H1 (cell line): ENCODE measurements around the gene ITGA11. TPM values are rescaled to one million over a fixed set of nuclear protein-coding genes. Genes with fewer than 3 reads are reported as not detected.

Experiments
- CTCF ChIA-PET: fragments of 300-600 bp; sonication (Branson Sonifier 250); formaldehyde crosslinking; loops from one replicate; lab custom pipeline; 2021; ENCODE audit not compliant: partially characterized antibody; lab: Charles Lee
- POLR2A ChIA-PET: fragments of 300-600 bp; sonication (Branson Sonifier 250); formaldehyde crosslinking; loops from one replicate; lab custom pipeline; 2021; ENCODE audit warnings: inconsistent platforms; ENCODE audit not compliant: partially characterized antibody; lab: Charles Lee
- DNase-seq, 2 experiments: peaks; one replicate each; pipeline versions ENCODE4 v3.0.0 to v3.0.0-alpha.2; 2010 to 2022; ENCODE audit warnings: low spot score in 2 of 2, low read depth in 1 of 2, mixed read lengths in 1 of 2
- FAIRE-seq: peaks from 2 replicates; lab custom pipeline; 2011; peaks lifted over from hg19 to GRCh38; lab: Jason Lieb, UNC
- H2AFZ ChIP-seq: 2 replicates; pipeline ENCODE4 v1.8.1; 2012; ENCODE audit warnings: low read length, inconsistent platforms
- H2AK5ac ChIP-seq: 2 replicates; pipeline ENCODE4 v1.6.1; 2013; ENCODE audit warnings: low read depth, low read length
- H2BK120ac ChIP-seq: replicated peaks from 2 replicates; pipeline ENCODE3; 2013; ENCODE audit warnings: low read depth, low read length, inconsistent platforms
- H2BK12ac ChIP-seq: 2 replicates; pipeline ENCODE4 v1.6.1; 2013; ENCODE audit warnings: low read depth, low read length
- H2BK15ac ChIP-seq: 2 replicates; pipeline ENCODE4 v1.6.1; 2013; ENCODE audit warnings: low read length
- H2BK20ac ChIP-seq: 2 replicates; pipeline ENCODE4 v1.6.1; 2013; ENCODE audit warnings: low read length
- H2BK5ac ChIP-seq: 2 replicates; pipeline ENCODE4 v1.6.1; 2013; ENCODE audit warnings: low read depth, low read length
- H3K14ac ChIP-seq: 2 replicates; pipeline ENCODE4 v1.6.1; 2013; ENCODE audit warnings: inconsistent platforms; ENCODE audit not compliant: insufficient read length
- H3K18ac ChIP-seq: 2 replicates; pipeline ENCODE4 v1.6.1; 2013; ENCODE audit warnings: low read length; ENCODE audit errors: extremely low read depth
- H3K23ac ChIP-seq: 2 replicates; pipeline ENCODE4 v1.6.1; 2013; ENCODE audit warnings: inconsistent platforms; ENCODE audit not compliant: insufficient read length
- H3K23me2 ChIP-seq: 2 replicates; pipeline ENCODE4 v1.6.1; 2013; ENCODE audit warnings: low read depth, low read length
- H3K27ac ChIP-seq: 2 replicates; pipeline ENCODE4 v1.6.1; 2011; ENCODE audit warnings: low read depth, low read length, inconsistent platforms
- H3K27me3 ChIP-seq, 4 experiments: replicated peaks in 1 of 4; 1 replicate in 1 of 4; 2 replicates in 3 of 4; pipeline versions ENCODE4 v1.6.1 to v1.8.1; 2011 to 2013; ENCODE audit warnings: low read length in 3 of 4, mild to moderate bottlenecking in 3 of 4, inconsistent platforms in 2 of 4, mixed read lengths in 2 of 4, moderate library complexity in 1 of 4; ENCODE audit not compliant: control insufficient read depth in 3 of 4, insufficient read depth in 3 of 4; ENCODE audit errors: extremely low read depth in 1 of 4
- H3K36me3 ChIP-seq, 4 experiments: 2 replicates each; pipeline versions ENCODE4 v1.6.1 to v1.8.1; 2011 to 2013; ENCODE audit warnings: mild to moderate bottlenecking in 4 of 4, low read length in 3 of 4, moderate library complexity in 2 of 4, control low read depth in 1 of 4, inconsistent platforms in 1 of 4; ENCODE audit not compliant: insufficient read depth in 4 of 4, control insufficient read depth in 2 of 4
- H3K4ac ChIP-seq: replicated peaks from 2 replicates; pipeline ENCODE3; 2013; ENCODE audit warnings: low read length, low read depth, mixed read lengths, inconsistent platforms; ENCODE audit not compliant: insufficient read length
- H3K4me1 ChIP-seq, 4 experiments: replicated peaks in 1 of 4; 1 replicate in 1 of 4; 2 replicates in 3 of 4; pipeline versions ENCODE4 v1.6.1 to v1.8.1; 2011 to 2013; ENCODE audit warnings: low read length in 3 of 4, inconsistent platforms in 2 of 4, mixed read lengths in 1 of 4; ENCODE audit not compliant: insufficient read depth in 4 of 4, control insufficient read depth in 3 of 4
- H3K4me2 ChIP-seq, 2 experiments: 2 replicates each; pipeline versions ENCODE4 v1.6.1 to v1.8.1; 2011 to 2013; ENCODE audit warnings: low read depth in 2 of 2, low read length in 2 of 2, control low read depth in 1 of 2, inconsistent platforms in 1 of 2, mild to moderate bottlenecking in 1 of 2; ENCODE audit not compliant: insufficient read depth in 1 of 2
- H3K4me3 ChIP-seq, 4 experiments: fragments of 200-600, 300-600 bp in 1 of 4; sonication (generic), shearing (Covaris generic), sonication (Bioruptor Twin) in 1 of 4; 2 replicates each; pipeline versions ENCODE4 v1.5.1 to v1.8.1; 2011 to 2016; ENCODE audit warnings: low read length in 4 of 4, low read depth in 3 of 4, control low read depth in 2 of 4, inconsistent platforms in 2 of 4, mild to moderate bottlenecking in 2 of 4, mixed read lengths in 1 of 4, moderate library complexity in 1 of 4; ENCODE audit not compliant: insufficient read depth in 2 of 4; ENCODE audit errors: extremely low read depth in 1 of 4
- H3K56ac ChIP-seq: replicated peaks from 2 replicates; pipeline ENCODE3; 2013; ENCODE audit warnings: low read depth, mild to moderate bottlenecking, mixed read lengths, low read length, inconsistent platforms; ENCODE audit not compliant: insufficient read length
- H3K79me1 ChIP-seq: 2 replicates; pipeline ENCODE4 v1.6.1; 2013; ENCODE audit warnings: low read depth, low read length, control low read depth
- H3K79me2 ChIP-seq, 2 experiments: 2 replicates each; pipeline versions ENCODE4 v1.6.1 to v1.8.1; 2012 to 2013; ENCODE audit warnings: low read length in 2 of 2, mild to moderate bottlenecking in 2 of 2, inconsistent platforms in 1 of 2; ENCODE audit not compliant: insufficient read depth in 2 of 2, control insufficient read depth in 1 of 2
- H3K9ac ChIP-seq, 4 experiments: replicated peaks in 1 of 4; 1 replicate in 1 of 4; 2 replicates in 3 of 4; pipeline versions ENCODE4 v1.6.1 to v1.8.1; 2011 to 2013; ENCODE audit warnings: low read depth in 3 of 4, low read length in 3 of 4, control low read depth in 2 of 4, mild to moderate bottlenecking in 2 of 4, moderate library complexity in 2 of 4, inconsistent platforms in 1 of 4; ENCODE audit errors: extremely low read depth in 1 of 4
- H3K9me3 ChIP-seq, 2 experiments: 2 replicates each; pipeline versions ENCODE4 v1.6.1 to v1.8.1; 2012 to 2013; ENCODE audit warnings: mild to moderate bottlenecking in 2 of 2, moderate library complexity in 2 of 2, control low read depth in 1 of 2, inconsistent platforms in 1 of 2, low read depth in 1 of 2, low read length in 1 of 2, mixed read lengths in 1 of 2; ENCODE audit not compliant: insufficient read depth in 2 of 2
- H4K20me1 ChIP-seq, 2 experiments: replicated peaks in 1 of 2; 2 replicates each; pipeline versions ENCODE3 to v1.8.1; 2011 to 2013; ENCODE audit warnings: inconsistent platforms in 2 of 2, low read length in 2 of 2, mild to moderate bottlenecking in 1 of 2; ENCODE audit not compliant: insufficient read depth in 2 of 2, control insufficient read depth in 1 of 2
- H4K5ac ChIP-seq: 2 replicates; pipeline ENCODE4 v1.6.1; 2013; ENCODE audit warnings: low read length, low read depth, mixed read lengths, inconsistent platforms; ENCODE audit not compliant: insufficient read length
- H4K8ac ChIP-seq: 2 replicates; pipeline ENCODE4 v1.8.0; 2013; ENCODE audit warnings: mild to moderate bottlenecking, moderate library complexity, low read length, inconsistent platforms; ENCODE audit not compliant: insufficient read depth; ENCODE audit errors: extremely low read depth
- H4K91ac ChIP-seq: replicated peaks from 2 replicates; pipeline ENCODE3; 2013; ENCODE audit warnings: low read length, mixed read lengths, inconsistent platforms; ENCODE audit not compliant: insufficient read length
- BACH1 ChIP-seq: IDR thresholded peaks from 2 replicates; pipeline ENCODE4 v1.6.1; 2012; ENCODE audit warnings: low read length, improper control_type of control experiment
- CBX5 ChIP-seq: fragments of 300-800, 300-1000 bp; sonication (generic); IDR thresholded peaks from 2 replicates; pipeline ENCODE4 v1.7.1; 2016; ENCODE audit warnings: antibody characterized with exemption, low read length, low read depth
- CBX8 ChIP-seq: fragments of 300-800, 300-1000 bp; sonication (generic); IDR thresholded peaks from 2 replicates; pipeline ENCODE4 v1.7.1; 2016; ENCODE audit warnings: low read depth, low read length, borderline replicate concordance
- CREB1 ChIP-seq: IDR thresholded peaks from 2 replicates; pipeline ENCODE4 v1.6.1; 2012; ENCODE audit warnings: inconsistent platforms
- EP300 ChIP-seq, 2 experiments: IDR thresholded peaks; 1 replicate in 1 of 2; 2 replicates in 1 of 2; pipeline ENCODE4 v1.6.1; 2011 to 2012; ENCODE audit warnings: low read depth in 2 of 2, low read length in 2 of 2, mild to moderate bottlenecking in 2 of 2, borderline replicate concordance in 1 of 2, inconsistent platforms in 1 of 2, moderate library complexity in 1 of 2
- GABPA ChIP-seq: IDR thresholded peaks from 2 replicates; pipeline ENCODE4 v1.6.1; 2011; ENCODE audit warnings: mild to moderate bottlenecking, low read length, moderate library complexity, borderline replicate concordance; ENCODE audit not compliant: insufficient read depth
- JUN ChIP-seq: IDR thresholded peaks from 2 replicates; pipeline ENCODE4 v1.6.1; 2011; ENCODE audit warnings: low read depth, mild to moderate bottlenecking, improper control_type of control experiment, low read length
- NRF1 ChIP-seq: IDR thresholded peaks from 2 replicates; pipeline ENCODE4 v1.6.1; 2011; ENCODE audit warnings: mild to moderate bottlenecking, low read depth, low read length, improper control_type of control experiment
- RXRA ChIP-seq: IDR thresholded peaks from 2 replicates; pipeline ENCODE4 v1.6.1; 2011; ENCODE audit warnings: low read depth, mild to moderate bottlenecking, low read length, moderate library complexity; ENCODE audit not compliant: insufficient read depth
- SAP30 ChIP-seq: fragments of 300-600 bp; sonication (generic); IDR thresholded peaks from 2 replicates; pipeline ENCODE4 v1.7.1; 2012; ENCODE audit warnings: low read length, moderate library complexity, mild to moderate bottlenecking, inconsistent platforms; ENCODE audit not compliant: insufficient read depth, insufficient replicate concordance
- SIRT6 ChIP-seq: IDR thresholded peaks from one replicate; pipeline ENCODE4 v1.7.1; 2012; ENCODE audit warnings: low read length, inconsistent platforms
- SIX5 ChIP-seq: IDR thresholded peaks from 2 replicates; pipeline ENCODE4 v1.6.1; 2011; ENCODE audit warnings: mild to moderate bottlenecking, low read depth, low read length
- TCF12 ChIP-seq: IDR thresholded peaks from 2 replicates; pipeline ENCODE4 v1.6.1; 2011; ENCODE audit warnings: low read depth, mild to moderate bottlenecking, low read length
- YY1 ChIP-seq: IDR thresholded peaks from 2 replicates; pipeline ENCODE4 v1.6.1; 2011; ENCODE audit warnings: low read depth, mild to moderate bottlenecking, low read length
- WGBS, 2 experiments: shearing (Covaris generic) in 1 of 2; methylation state at CpG; one replicate each; pipeline versions ENCODE4 v1.1.6 to v1.1.7; 2013 to 2015; ENCODE audit warnings: low lambda C conversion rate in 2 of 2, mixed read lengths in 2 of 2, inconsistent platforms in 1 of 2, low coverage in 1 of 2, missing lambda C conversion rate in 1 of 2; ENCODE audit not compliant: insufficient replicate concordance in 2 of 2, insufficient coverage in 1 of 2, insufficient read length in 1 of 2; ENCODE audit errors: extremely low coverage in 1 of 2, missing lambda C conversion rate in 1 of 2; 5-methylcytosine and 5-hydroxymethylcytosine counted together
- polyA plus RNA-seq, 7 experiments: library from polyadenylated mRNA; depleted of rRNA in 3 of 7; stranded (reverse) in 5 of 7; unstranded in 2 of 7; fragments of >200 nt in 5 of 7; fragments of 200-250 nt in 2 of 7; gene quantifications; 1 replicate in 5 of 7; 2 replicates in 1 of 7; 4 replicates in 1 of 7; pipeline versions ENCODE4 v1.2.1 to v1.2.3, GENCODE V29; 2011 to 2013; ENCODE audit warnings: missing spikeins in 2 of 7, mixed read lengths in 2 of 7
- total RNA-seq: library from RNA; stranded (reverse); fragmentation: NEBNext Ultra II Directional; extraction: Animal tissue kit (Norgen Biotek cat#: 25700); gene quantifications from 2 replicates; pipeline ENCODE4 v1.2.1, GENCODE V29; 2021

ITGA11 gene
- total and polyA plus RNA-seq, 2 of the 8 experiments (the other 6 are each of a cell fraction or from before 2014, with no cell fraction given): 0.05 to 0.06 TPM

DNA sequence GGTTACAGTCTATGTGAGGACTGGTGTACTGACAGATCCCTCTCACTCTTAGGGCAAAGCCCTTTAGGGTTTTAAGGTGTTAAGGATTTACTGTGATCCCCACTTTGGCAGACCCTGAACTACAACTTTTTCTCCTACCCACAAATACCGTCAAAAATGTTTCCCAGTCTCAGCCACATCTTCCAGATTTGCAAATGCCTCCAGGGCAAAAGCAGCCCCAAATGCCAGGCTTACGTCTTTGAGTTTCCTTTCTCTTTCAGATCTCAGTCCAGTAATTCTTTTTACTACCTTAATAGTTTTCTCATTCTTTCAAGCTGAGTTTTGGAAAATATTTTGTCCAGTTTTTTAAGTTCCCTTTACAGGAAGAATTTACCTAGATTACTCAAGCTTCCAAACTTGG is 13.4 kb upstream of the ITGA11 start:
- CTCF ChIA-PET: no interaction called here
- no peak for TF ChIP-seq CBX5
- no peak for TF ChIP-seq SAP30
- TF ChIP-seq EP300 (IDR thresholded peaks at IDR 0.05; ENCODE audit: borderline replicate concordance in 1 of 2, low read depth in 2 of 2, low read length in 2 of 2): no peak
- TF ChIP-seq YY1: no peak
- no peak for TF ChIP-seq SIRT6
- no peak for TF ChIP-seq CBX8
- TF ChIP-seq GABPA: no peak
- no peak for TF ChIP-seq SIX5
- TF ChIP-seq NRF1: no peak
- TF ChIP-seq JUN: no peak
- TF ChIP-seq TCF12: no peak
- TF ChIP-seq CREB1: no peak
- TF ChIP-seq BACH1: no peak
- TF ChIP-seq RXRA: no peak

More for the DNA sequence above, 13.4 kb upstream of the ITGA11 start:
- H4K8ac ChIP-seq: no peak overlapping the region
- no peak overlapping the region for H2BK12ac ChIP-seq
- 90% methylated on average over 2 of the region's 2 CpGs; no CpG with 5 or more reads in 1 of the 2 experiments for WGBS, 2 experiments
- H2BK5ac ChIP-seq: no peak overlapping the region
- no peaks in the 10 kb centered on the region for H3K79me2 ChIP-seq
- no peak overlapping the region for H2BK15ac ChIP-seq
- no peaks in the 10 kb centered on the region for H3K36me3 ChIP-seq
- no peak overlapping the region for H2BK20ac ChIP-seq
- POLR2A ChIA-PET: no interaction called here
- no peak overlapping the region for H3K14ac ChIP-seq
- no peak overlapping the region for H4K91ac ChIP-seq
- no peak overlapping the region for H4K5ac ChIP-seq
- H2BK120ac ChIP-seq: no peak overlapping the region
- no peaks in the 10 kb centered on the region for H4K20me1 ChIP-seq
- no peak overlapping the region for H3K27ac ChIP-seq
- H3K23me2 ChIP-seq: no peaks in the 10 kb centered on the region
- no peaks in the 10 kb centered on the region for H3K4me1 ChIP-seq
- no peaks in the 10 kb centered on the region for H3K79me1 ChIP-seq
- H3K56ac ChIP-seq: no peak overlapping the region
- no peak overlapping the region for H2AK5ac ChIP-seq
- peaks cover 0 to 2% (median under 1%) of the 10 kb centered on the region in 4 experiments; a peak in 2 of 7 replicates for H3K27me3 ChIP-seq
- H2AFZ ChIP-seq: no peak overlapping the region
- H3K23ac ChIP-seq: no peak overlapping the region
- H3K9me3 ChIP-seq: no peaks in the 10 kb centered on the region
- no peak overlapping the region for H3K18ac ChIP-seq
- H3K9ac ChIP-seq: no peak overlapping the region
- H3K4me3 ChIP-seq: no peak overlapping the region
- DNase-seq (no peak), FAIRE-seq (no peak)
- no peak overlapping the region for H3K4me2 ChIP-seq
- no peak overlapping the region for H3K4ac ChIP-seq
